NCI-H446 (cell line): ENCODE results near the gene PCDHGA5.
"Not testable (repeated sequence)": the region's sequence is repeated elsewhere in the genome, so short reads cannot be mapped to it uniquely, and the experiment has no call there.

Experiments
- DNase-seq, 2 experiments: peaks; one replicate each; lab custom pipeline; 2025; lab: John Stamatoyannopoulos, UW

PCDHGA5 gene

DNA sequence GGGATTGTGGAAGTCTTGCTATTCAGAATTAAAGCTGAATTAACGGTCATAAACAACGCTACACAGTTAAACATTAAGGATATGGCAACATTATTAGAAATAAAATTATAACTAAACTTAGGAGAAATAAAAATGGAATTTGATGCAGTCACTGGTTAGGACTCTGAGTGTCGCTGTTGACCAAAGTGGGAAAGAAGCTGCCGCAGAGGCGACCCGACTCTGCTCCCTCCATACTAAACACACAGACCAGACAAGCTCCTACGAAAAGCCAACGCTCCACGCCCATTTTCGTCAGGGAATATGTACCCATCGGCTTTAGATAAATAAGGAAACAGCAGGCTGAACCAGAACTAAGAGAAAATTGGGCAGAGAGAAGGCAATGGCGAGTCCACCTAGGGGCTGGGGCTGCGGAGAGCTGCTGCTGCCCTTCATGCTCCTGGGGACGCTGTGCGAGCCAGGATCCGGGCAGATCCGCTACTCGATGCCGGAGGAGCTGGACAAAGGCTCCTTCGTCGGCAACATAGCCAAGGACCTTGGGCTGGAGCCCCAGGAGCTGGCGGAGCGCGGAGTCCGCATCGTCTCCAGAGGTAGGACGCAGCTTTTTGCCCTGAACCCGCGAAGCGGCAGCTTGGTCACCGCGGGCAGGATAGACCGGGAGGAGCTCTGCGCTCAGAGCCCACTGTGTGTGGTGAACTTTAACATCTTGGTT, at the start of gene PCDHGA5:
Gene PCDHGA5 (plus strand): TSS at position 211 of the 709 bp plus-strand sequence. CDS start 169 bp downstream, at position 380.
- no peak for DNase-seq

DNA sequence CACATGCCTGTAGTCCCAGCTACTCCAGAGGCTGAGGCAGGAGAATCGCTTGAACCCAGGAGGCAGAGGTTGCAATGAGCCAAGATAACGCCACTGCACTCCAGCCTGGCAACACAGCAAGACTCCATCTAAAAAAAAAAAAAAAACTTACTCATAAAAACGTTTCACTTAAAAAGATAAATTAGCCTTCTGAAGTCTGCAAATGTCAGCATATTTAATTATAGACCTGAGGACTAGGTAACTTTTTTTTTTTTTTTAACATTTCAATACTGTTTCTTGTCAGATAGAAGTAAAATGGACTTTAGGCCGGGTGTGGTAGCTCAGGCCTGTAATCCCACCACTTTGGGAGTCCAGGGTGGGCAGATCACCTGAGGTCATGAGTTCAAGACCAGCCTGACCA, 47.0 kb upstream of the PCDHGA5 start:
- DNase-seq: not testable (repeated sequence)

DNA sequence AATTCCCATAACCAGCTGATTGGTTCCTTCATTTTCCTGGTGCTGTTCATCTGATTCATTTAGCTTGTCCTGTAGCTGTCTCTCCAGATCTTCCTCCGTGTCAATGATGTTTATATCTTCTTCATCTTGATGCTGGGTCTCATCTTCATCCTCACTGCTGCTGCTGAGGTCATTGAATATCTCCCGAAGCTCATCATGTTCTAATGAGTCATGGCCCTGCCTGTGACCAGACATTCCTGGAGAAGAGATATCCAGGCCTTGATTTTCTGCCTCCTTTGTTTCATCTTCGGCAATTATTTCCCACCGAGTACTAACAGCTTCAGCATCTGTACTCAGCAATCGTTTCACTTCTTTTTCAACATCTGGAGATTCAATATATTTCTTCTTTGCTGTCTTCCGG, 44.8 kb upstream of the PCDHGA5 start:
- DNase-seq: no peak

DNA sequence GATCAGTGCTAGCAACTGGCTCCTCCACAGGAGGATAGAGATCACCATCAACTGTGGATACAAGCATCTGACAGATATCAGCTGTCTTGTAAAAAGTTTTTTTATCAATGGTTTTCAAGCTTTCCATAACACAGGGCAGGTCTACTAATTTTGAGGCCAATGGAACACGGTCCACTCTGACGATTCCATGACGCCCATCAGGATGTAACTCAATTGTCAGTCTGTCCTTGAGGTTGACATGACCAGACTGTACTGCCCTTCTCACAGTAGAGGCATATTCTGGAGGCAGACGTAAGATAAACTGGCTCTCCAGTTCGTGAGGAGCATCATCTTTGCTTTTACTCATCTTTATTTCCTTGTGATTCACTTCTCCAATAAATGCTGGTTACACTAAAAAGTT, 44.3 kb upstream of the PCDHGA5 start:
- DNase-seq: no peak

DNA sequence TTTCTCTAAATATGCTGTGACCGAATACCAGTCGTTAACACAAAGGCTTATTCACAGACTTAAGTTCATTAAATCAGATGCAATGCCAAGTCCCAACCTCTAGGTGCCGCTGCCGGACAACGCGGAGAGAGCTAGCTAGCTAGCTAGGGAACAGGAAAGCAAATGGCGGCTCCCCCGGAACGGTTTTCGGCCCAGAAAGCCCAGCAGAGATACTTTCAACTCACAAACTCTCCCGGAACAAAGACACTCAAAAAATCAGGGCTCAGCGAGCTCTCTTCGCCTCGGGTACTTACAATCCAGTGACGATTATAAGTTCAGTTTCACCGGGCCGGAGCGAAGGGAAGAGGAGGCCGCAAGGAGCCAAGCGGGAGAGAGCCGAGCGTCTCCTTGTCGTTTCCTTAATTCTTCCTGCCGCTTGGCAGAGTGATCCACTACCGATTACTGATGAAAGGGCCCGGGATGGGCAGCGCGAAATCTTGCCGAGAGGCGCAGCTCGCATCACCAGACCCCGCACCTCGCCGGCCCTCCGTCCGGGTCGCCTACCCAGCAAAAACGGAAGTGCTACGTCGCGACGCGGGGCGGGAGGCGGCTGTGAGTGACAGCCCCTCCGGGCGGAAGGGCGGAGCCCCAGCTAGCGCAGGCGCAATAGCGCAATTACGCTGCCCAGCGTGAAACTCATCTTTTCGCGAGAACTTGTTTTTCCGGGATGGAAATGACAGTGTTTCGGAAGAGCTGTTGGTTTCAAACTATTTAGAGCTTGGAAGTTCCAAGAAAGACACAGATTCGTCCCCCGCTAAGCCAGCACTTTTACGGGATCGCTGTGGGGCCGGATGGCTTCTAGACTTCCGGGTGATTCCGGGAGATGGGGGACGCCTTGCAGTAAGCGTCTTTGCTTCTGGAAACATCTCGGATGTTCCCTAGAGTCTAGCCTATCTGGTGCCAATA, 43.5 kb upstream of the PCDHGA5 start, which contains the start of gene TAF7:
Gene TAF7 (minus strand): TSS at position 560 of the 945 bp plus-strand sequence. CDS start 740 bp downstream, outside the sequence.
- peak; percentile 81 to 93 for DNase-seq

DNA sequence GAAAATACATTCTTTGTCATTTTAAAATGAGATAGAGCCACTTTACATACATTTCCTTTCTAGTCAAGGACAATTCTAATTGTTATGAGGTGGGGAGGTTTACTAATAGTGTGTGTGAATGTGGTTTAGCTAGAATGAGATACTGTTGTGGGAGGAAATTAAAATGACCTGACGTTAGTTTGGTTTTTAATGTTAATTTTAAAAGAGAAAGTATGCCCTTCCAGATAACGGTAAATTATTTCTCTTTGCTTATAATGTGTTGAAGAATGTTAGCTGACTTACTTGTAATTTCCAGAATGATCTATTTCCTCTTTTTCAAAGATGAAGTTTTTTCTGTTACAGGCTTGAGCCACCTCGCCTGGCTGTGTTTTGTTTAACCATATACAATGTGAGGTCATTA, 41.7 kb upstream of the PCDHGA5 start:
- DNase-seq: no peak

DNA sequence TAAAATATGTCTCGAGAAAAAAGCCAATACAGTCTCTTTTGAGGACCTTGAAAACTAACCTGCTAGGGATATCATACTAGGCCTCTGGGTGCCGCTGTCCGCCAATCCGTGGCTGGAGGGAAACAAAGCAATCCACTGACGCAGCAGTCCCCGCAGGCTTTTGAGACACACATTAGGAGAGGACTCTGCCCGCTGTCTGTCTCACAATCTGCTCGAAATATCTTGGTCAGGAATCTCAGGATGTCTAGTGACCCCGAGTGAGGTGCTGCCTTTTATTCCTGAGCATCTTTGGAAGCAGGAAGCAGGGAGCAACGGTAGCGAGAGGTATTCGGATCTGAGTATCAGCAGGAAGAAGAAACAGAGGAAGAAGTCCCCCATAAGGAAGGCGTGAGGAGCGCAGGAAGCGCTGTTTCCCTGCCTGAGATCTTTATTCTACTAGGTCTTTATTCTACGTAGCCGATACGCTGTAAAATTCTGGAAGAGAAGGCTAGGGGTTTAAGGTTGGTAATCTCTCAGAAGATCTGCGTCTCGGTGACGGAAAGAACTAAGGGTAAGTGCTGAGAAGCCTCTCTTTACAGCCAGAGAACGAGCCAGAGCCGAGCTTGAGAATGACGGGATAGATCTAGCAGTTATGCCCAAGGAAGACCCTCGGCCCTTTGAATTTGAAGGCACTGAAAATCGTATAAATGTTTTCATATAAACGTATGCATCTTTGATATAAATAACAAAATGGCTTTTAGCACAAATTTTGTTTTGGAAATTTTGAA, 37.7 kb upstream of the PCDHGA5 start:
- DNase-seq: peak in 1 of 2 experiments; percentile 39

DNA sequence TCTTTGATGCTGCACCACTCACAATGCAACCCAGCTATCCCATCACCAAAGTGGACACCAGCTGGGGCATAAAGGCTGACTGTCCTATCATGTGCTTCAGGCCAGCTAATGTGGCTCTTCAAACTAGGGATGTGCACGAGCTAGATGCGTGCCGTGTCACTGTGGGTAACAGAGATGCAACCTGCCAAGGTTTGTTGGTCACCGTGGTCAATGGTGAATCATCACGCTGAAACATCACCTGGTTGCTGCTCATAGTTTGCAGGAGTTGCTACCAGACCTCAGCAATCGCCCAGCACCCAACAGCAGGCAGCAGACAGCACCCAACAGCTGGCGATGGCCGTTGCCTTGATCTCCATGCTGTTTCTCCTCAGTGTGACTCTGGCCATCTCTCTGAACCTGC, 35.7 kb upstream of the PCDHGA5 start:
- DNase-seq: no peak

DNA sequence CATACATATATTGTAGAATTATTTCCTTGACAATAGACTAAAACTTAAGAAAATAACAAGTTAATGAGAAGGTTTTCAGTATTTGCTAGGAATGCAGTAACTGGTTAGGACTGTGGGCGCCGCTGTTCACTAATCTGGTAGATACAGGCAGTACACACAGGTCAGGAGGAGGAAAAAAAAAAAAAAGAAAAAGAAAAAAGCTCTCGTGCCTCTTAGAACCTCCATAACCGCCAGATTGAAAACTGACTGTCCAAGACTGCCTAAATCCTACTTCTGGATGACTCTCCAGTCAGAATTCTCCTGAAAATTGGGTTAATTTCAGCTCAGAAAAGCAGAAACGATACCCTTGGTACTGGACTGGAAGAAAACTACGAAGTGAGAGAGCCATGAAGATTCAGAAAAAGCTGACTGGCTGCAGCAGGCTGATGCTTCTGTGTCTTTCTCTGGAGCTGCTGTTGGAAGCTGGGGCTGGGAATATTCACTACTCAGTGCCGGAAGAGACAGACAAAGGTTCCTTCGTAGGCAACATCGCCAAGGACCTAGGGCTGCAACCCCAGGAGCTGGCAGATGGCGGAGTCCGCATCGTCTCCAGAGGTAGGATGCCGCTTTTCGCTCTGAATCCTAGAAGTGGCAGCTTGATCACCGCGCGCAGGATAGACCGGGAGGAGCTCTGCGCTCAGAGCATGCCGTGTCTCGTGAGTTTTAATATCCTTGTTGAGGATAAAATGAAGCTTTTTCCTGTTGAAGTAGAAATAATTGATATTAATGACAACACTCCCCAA, 33.5 kb upstream of the PCDHGA5 start, which contains the start of gene PCDHGA1:
Gene PCDHGA1 (plus strand): TSS at position 216 of the 782 bp plus-strand sequence.
- DNase-seq: peak in 1 of 2 experiments; percentile 40

DNA sequence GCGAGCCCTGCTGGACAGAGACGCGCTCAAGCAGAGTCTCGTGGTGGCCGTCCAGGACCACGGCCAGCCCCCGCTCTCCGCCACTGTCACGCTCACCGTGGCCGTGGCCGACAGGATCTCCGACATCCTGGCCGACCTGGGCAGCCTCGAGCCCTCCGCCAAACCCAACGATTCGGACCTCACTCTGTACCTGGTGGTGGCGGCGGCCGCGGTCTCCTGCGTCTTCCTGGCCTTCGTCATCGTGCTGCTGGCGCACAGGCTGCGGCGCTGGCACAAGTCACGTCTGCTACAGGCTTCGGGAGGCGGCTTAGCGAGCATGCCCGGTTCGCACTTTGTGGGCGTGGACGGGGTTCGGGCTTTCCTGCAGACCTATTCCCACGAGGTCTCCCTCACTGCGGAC, 31.4 kb upstream of the PCDHGA5 start:
- not testable (repeated sequence) for DNase-seq

DNA sequence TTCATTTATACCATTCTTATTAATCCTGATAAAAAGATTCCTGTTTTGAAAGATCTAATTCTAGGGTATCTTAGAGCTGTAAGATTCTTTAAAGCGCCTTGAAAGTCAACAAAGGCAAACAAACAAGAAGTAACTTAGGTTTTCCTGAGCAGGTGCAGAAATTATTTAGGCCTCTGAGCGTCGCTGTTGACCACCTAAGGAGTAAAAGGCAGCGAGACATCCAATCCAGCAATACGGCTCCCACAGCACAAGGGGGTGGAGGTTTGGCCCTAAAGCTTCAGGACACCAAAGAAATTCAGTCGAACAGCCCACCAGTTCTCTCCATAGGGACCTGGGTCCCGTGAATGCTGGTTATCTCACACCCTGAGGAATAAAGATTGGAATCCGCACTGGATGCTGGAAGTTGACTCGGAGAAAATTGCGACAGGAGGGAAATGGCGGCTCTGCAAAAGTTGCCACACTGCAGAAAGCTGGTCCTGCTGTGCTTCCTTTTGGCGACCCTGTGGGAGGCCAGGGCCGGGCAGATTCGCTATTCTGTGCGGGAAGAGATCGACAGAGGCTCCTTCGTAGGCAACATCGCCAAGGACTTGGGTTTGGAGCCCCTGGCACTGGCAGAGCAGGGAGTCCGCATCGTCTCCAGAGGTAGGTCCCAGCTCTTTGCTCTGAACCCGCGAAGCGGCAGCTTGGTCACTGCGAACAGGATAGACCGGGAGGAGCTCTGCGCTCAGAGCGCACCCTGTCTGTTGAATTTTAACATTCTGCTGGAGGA, 25.2 kb upstream of the PCDHGA5 start, which contains the start of gene PCDHGA2:
Gene PCDHGA2 (plus strand): TSS at position 223 of the 769 bp plus-strand sequence.
- peak in 1 of 2 experiments; percentile 31 for DNase-seq

DNA sequence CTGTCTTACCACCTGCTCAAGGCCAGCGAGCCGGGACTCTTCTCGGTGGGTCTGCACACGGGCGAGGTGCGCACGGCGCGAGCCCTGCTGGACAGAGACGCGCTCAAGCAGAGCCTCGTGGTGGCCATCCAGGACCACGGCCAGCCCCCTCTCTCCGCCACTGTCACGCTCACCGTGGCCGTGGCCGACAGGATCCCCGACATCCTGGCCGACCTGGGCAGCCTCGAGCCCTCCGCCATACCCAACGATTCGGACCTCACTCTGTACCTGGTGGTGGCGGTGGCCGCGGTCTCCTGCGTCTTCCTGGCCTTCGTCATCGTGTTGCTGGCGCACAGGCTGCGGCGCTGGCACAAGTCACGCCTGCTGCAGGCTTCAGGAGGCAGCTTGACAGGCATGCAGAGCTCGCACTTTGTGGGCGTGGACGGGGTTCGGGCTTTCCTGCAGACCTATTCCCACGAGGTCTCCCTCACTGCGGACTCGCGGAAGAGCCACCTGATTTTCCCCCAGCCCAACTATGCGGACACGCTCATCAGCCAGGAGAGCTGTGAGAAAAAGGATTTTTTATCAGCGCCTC, 23.1 kb upstream of the PCDHGA5 start:
- DNase-seq: not testable (repeated sequence)

DNA sequence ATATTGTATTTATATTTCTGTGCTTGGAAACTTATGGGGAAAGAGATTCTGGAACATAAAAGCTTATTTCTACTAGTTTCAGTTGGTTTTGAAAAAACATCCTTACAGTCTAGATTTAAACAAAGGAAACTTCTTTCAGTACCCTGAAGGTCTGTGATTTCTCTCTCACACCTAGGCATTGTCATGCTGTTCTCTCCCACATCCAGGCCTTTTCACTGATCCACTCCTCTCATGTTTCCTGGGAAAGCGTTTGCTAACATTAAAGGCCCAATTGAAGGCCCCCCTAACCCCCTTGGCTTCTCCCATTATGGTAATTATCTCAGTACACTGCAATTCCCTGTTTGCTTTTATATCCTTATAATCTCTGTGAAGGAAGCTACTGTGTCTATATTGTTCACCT, 21.2 kb upstream of the PCDHGA5 start:
- no peak for DNase-seq

DNA sequence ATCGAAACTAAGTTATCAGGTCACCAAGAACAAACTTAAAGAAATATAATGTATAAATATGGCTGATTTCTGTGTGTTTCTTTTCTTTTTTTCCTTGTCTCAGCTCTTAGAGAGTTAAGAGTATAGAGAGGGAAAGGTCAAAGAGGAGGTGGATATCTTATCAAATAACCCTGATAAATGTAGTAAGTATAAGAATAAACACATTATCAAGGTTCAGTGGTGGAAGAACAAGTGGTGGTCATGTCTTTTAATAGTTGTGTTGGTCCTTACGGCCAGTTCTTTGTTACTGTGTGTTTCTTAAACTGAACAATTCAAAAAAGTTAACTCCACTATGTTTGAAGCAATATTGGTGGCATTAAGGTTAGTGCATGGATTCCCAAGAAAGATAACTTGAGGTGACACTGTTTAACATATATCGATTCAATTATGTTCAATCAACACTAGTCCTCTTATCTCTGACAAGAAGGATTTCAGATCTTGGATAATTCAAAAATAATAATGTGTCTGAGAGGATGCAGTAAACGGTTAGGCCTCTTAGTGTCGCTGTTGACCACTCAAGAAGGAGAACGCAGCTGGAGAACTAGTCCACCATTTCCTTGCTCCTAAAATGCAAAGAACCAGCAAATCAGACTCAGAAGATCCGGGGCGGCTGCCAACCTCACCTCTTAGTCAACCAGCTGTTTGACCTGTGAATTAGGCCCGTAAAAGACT, 20.6 kb upstream of the PCDHGA5 start, which contains the start of gene PCDHGA3:
Gene PCDHGA3 (plus strand): TSS at position 588 of the 711 bp plus-strand sequence. CDS start 205 bp downstream, outside the sequence.
- no peak for DNase-seq

DNA sequence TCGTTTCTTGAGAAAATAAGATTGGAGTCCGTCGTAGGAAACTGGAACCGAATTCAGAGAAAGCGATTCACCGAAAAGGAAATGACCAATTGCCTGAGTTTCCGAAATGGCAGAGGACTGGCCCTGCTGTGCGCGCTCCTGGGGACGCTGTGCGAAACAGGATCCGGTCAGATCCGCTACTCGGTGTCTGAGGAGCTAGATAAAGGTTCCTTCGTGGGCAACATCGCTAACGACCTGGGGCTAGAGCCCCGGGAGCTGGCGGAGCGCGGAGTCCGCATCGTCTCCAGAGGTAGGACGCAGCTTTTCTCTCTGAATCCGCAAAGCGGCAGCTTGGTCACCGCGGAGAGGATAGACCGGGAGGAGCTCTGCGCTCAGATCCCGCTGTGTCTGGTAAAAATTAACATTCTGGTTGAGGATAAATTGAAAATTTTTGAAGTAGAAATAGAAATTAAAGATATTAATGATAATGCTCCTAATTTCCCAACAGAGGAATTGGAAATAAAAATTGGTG, 20.0 kb upstream of the PCDHGA5 start:
- no peak for DNase-seq

DNA sequence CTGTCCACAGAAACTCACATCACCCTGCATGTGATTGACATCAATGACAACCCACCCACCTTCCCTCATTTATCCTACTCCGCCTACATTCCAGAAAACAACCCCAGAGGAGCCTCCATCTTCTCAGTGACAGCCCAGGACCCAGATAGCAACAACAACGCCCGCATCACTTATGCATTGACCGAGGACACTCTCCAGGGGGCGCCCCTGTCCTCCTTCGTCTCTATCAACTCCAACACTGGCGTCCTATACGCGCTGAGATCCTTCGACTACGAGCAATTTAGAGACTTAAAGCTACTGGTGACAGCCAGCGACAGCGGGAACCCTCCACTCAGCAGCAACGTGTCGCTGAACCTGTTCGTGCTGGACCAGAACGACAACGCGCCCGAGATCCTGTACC, 18.6 kb upstream of the PCDHGA5 start:
- no peak for DNase-seq

DNA sequence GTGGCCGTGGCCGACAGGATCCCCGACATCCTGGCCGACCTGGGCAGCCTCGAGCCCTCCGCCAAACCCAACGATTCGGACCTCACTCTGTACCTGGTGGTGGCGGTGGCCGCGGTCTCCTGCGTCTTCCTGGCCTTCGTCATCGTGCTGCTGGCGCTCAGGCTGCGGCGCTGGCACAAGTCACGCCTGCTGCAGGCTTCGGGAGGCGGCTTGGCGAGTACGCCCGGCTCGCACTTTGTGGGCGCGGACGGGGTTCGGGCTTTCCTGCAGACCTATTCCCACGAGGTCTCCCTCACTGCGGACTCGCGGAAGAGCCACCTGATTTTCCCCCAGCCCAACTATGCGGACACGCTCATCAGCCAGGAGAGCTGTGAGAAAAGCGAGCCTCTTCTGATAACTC, 17.9 kb upstream of the PCDHGA5 start:
- not testable (repeated sequence) for DNase-seq

DNA sequence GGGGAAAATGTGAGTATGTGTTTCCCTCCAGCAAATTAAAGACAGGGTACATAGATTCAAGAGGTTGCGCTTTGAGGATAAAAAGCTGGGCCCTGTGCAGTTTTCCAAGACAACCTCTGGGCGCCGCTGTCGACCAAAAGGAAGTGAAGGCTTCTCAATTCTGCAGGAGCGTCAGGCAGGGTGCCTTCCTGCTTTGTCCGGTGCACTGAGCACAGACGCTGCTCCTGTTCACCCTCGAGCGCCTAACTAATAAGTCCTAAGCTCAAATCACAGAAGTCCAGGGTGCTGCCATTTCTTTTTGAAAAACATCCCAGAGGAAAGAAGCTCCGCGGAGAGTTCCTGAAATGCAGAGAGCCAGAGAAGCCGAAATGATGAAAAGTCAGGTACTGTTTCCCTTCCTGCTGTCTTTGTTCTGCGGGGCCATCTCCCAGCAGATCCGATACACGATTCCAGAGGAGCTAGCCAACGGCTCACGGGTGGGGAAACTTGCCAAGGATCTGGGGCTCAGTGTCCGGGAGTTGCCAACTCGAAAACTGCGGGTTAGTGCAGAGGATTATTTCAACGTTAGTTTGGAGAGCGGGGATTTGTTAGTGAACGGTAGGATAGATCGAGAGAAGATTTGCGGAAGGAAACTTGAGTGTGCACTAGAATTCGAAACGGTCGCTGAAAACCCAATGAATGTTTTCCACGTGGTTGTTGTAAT, 13.9 kb upstream of the PCDHGA5 start, which contains the start of gene PCDHGB1:
Gene PCDHGB1 (plus strand): TSS at position 183 of the 703 bp plus-strand sequence. CDS start 162 bp downstream, at position 345.
- DNase-seq: peak; percentile 1 to 52
